GM23338 (cell line): ENCODE results near the gene EDIL3. TPM values are rescaled to one million over a fixed set of nuclear protein-coding genes. Genes with fewer than 3 reads are reported as not detected.

Experiments used
- ATAC-seq: fragments of 200-7000 bp; cut with Tn5 transposase; 3 replicates; pipeline ENCODE4 v1.9.1; 2020
- DNase-seq: peaks from one replicate; pipeline ENCODE4 v3.0.0-alpha.2; 2015; ENCODE audit warnings: low spot score
- H2AFZ ChIP-seq: fragments of 200-600 bp; sonication (generic); 2 replicates; pipeline ENCODE4 v1.8.0; 2016; ENCODE audit warnings: antibody characterized with exemption, mild to moderate bottlenecking, moderate library complexity
- H3F3A ChIP-seq: fragments of 200-600 bp; sonication (generic); replicated peaks from 2 replicates; pipeline ENCODE4 v1.8.0; 2017; ENCODE audit warnings: antibody characterized with exemption, mixed run types, low read depth
- H3K27ac ChIP-seq: fragments of 200-600 bp; sonication (generic); 2 replicates; pipeline ENCODE4 v1.6.1; 2016; ENCODE audit warnings: low read depth
- H3K27me3 ChIP-seq: fragments of 200-600 bp; sonication (generic); 2 replicates; pipeline ENCODE4 v1.8.0; 2016; ENCODE audit warnings: mild to moderate bottlenecking, mixed run types, moderate library complexity; ENCODE audit not compliant: insufficient read depth
- H3K36me3 ChIP-seq: fragments of 200-600 bp; sonication (generic); 2 replicates; pipeline ENCODE4 v1.8.0; 2016; ENCODE audit warnings: mild to moderate bottlenecking; ENCODE audit not compliant: insufficient read depth
- H3K4me1 ChIP-seq: fragments of 200-600 bp; sonication (generic); 2 replicates; pipeline ENCODE4 v1.8.0; 2016; ENCODE audit warnings: mild to moderate bottlenecking, moderate library complexity; ENCODE audit not compliant: insufficient read depth
- H3K4me2 ChIP-seq: fragments of 200-600 bp; sonication (generic); 2 replicates; pipeline ENCODE4 v1.7.1; 2017; ENCODE audit warnings: mixed run types
- H3K4me3 ChIP-seq: fragments of 200-600 bp; sonication (generic); 2 replicates; pipeline ENCODE4 v1.6.1; 2016; ENCODE audit warnings: mixed run types
- H3K79me2 ChIP-seq: fragments of 200-600 bp; sonication (generic); replicated peaks from 2 replicates; pipeline ENCODE4 v1.8.0; 2017; ENCODE audit warnings: mild to moderate bottlenecking; ENCODE audit not compliant: insufficient read depth
- H3K9me2 ChIP-seq: fragments of 200-600 bp; sonication (generic); 2 replicates; pipeline ENCODE4 v1.8.0; 2017; ENCODE audit not compliant: insufficient read depth
- H4K20me1 ChIP-seq: fragments of 200-600 bp; sonication (generic); replicated peaks from 2 replicates; pipeline ENCODE4 v1.8.0; 2017; ENCODE audit warnings: mild to moderate bottlenecking; ENCODE audit not compliant: insufficient read depth
- H3K27ac Mint-ChIP-seq: 2 replicates; pipeline ENCODE4 v1.8.0; 2020; ENCODE audit warnings: inconsistent platforms, mild to moderate bottlenecking, moderate library complexity, mixed read lengths
- H3K27me3 Mint-ChIP-seq: 3 replicates; pipeline ENCODE4 v1.8.0; 2022; ENCODE audit warnings: low read depth, mild to moderate bottlenecking, moderate library complexity, mixed read lengths, inconsistent platforms; ENCODE audit not compliant: insufficient read depth, poor library complexity
- H3K36me3 Mint-ChIP-seq: 3 replicates; pipeline ENCODE4 v1.8.0; 2021; ENCODE audit warnings: low read depth, mild to moderate bottlenecking, inconsistent platforms, moderate library complexity, mixed read lengths
- H3K4me1 Mint-ChIP-seq: 3 replicates; pipeline ENCODE4 v1.8.0; 2020; ENCODE audit warnings: mild to moderate bottlenecking, inconsistent platforms, mixed read lengths
- H3K4me3 Mint-ChIP-seq: 3 replicates; pipeline ENCODE4 v1.8.0; 2021; ENCODE audit warnings: moderate library complexity, mild to moderate bottlenecking, inconsistent platforms, mixed read lengths
- H3K9me3 Mint-ChIP-seq: 3 replicates; pipeline ENCODE4 v1.8.0; 2020; ENCODE audit warnings: moderate library complexity, mild to moderate bottlenecking, inconsistent platforms, mixed read lengths
- NANOG ChIP-seq: IDR thresholded peaks from 2 replicates; pipeline ENCODE4 v1.6.1; 2016; ENCODE audit warnings: antibody characterized with exemption, borderline replicate concordance
- POLR2AphosphoS5 ChIP-seq: IDR thresholded peaks from 2 replicates; pipeline ENCODE4 v1.6.1; 2016; ENCODE audit warnings: antibody characterized with exemption, low read depth
- STAT1 ChIP-seq: IDR thresholded peaks from one replicate; pipeline ENCODE4 v1.6.1; 2016; ENCODE audit warnings: antibody characterized with exemption; ENCODE audit not compliant: unreplicated experiment
- ZNF114 ChIP-seq: fragments of 250-450 bp; sonication (Bioruptor Pico); IDR thresholded peaks from 2 replicates; pipeline ENCODE4 v1.5.0; 2020; ENCODE audit warnings: mild to moderate bottlenecking, moderate library complexity
- ZNF331 ChIP-seq: fragments of 250-450 bp; sonication (Bioruptor Pico); IDR thresholded peaks from 2 replicates; pipeline ENCODE4 v1.5.0; 2020; ENCODE audit warnings: low read depth, mild to moderate bottlenecking, moderate library complexity
- polyA plus RNA-seq: library from polyadenylated mRNA; unstranded; fragments of >200 nt; fragmentation: Nextera tagmentation; extraction: Ambion mirVana; gene quantifications from 2 replicates; pipeline ENCODE4 v1.2.1, GENCODE V29; 2016
- total RNA-seq: library from RNA; depleted of rRNA; stranded (reverse); fragments of >200 nt; shearing (Covaris generic); gene quantifications from 2 replicates; pipeline ENCODE4 v1.2.3, GENCODE V29; 2014
- TF ChIP-seq, protein P1 (sequence below): fragments of 250-450 bp; sonication (Bioruptor Pico); IDR thresholded peaks from 2 replicates; pipeline ENCODE4 v1.5.0; 2020; ENCODE audit warnings: mild to moderate bottlenecking, moderate library complexity
- TF ChIP-seq, protein P2 (sequence below), 2 experiments: fragments of 200-600 bp in 1 of 2; sonication (generic) in 1 of 2; conservative IDR thresholded peaks; 2 replicates each; pipeline versions ENCODE4 v1.5.1 to v1.6.1; 2016 to 2017; ENCODE audit warnings: antibody characterized with exemption in 2 of 2, low read depth in 2 of 2, mild to moderate bottlenecking in 2 of 2, moderate library complexity in 1 of 2

The EDIL3 gene
- total and polyA plus RNA-seq, 2 experiments from 2014 or later: 43.3 to 61.9 TPM

DNA sequence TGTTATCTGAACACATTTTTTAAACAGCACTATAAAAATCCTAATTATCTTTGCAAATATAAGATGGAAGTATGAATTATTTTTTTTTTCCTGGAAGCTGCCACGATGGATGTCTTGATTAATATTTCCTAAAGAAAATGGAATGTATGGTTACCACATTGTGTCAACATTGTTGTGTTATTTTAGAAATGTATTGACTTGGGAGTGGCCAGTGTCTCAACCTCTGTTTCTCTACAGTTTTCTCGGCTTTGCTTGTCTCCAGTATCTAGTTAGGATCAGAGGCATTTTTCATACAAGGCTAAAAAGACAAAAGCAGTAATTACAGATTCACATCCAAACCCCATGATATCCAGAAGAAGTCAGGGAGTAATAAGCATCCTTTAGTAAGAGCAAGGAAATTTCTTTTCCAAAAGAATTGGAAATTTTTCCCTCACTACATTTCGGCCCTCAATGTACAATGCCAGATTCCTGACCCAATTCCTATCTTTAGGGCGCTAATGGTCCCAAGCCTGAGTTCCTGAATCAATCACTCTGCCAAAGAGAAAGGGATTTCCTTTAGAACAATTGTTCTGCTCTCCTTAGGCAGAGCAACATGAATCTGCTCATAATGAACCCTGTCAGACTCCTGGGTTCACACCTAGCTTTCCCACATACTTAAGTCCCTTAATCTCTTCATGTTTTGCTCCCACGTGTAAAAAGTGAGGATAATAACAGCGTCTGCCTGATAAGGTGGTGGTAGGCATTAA, 111.7 kb downstream of the EDIL3 start:
- H3K4me2 ChIP-seq: no peak overlapping the region
- H3K4me3 Mint-ChIP-seq: no peak overlapping the region
- no peaks in the 10 kb centered on the region for H3K27me3 ChIP-seq
- TF ChIP-seq ZNF331 (no peak), STAT1 (no peak), ZNF114 (no peak), NANOG (no peak), POLR2AphosphoS5 (no peak)
- TF ChIP-seq, protein P1, sequence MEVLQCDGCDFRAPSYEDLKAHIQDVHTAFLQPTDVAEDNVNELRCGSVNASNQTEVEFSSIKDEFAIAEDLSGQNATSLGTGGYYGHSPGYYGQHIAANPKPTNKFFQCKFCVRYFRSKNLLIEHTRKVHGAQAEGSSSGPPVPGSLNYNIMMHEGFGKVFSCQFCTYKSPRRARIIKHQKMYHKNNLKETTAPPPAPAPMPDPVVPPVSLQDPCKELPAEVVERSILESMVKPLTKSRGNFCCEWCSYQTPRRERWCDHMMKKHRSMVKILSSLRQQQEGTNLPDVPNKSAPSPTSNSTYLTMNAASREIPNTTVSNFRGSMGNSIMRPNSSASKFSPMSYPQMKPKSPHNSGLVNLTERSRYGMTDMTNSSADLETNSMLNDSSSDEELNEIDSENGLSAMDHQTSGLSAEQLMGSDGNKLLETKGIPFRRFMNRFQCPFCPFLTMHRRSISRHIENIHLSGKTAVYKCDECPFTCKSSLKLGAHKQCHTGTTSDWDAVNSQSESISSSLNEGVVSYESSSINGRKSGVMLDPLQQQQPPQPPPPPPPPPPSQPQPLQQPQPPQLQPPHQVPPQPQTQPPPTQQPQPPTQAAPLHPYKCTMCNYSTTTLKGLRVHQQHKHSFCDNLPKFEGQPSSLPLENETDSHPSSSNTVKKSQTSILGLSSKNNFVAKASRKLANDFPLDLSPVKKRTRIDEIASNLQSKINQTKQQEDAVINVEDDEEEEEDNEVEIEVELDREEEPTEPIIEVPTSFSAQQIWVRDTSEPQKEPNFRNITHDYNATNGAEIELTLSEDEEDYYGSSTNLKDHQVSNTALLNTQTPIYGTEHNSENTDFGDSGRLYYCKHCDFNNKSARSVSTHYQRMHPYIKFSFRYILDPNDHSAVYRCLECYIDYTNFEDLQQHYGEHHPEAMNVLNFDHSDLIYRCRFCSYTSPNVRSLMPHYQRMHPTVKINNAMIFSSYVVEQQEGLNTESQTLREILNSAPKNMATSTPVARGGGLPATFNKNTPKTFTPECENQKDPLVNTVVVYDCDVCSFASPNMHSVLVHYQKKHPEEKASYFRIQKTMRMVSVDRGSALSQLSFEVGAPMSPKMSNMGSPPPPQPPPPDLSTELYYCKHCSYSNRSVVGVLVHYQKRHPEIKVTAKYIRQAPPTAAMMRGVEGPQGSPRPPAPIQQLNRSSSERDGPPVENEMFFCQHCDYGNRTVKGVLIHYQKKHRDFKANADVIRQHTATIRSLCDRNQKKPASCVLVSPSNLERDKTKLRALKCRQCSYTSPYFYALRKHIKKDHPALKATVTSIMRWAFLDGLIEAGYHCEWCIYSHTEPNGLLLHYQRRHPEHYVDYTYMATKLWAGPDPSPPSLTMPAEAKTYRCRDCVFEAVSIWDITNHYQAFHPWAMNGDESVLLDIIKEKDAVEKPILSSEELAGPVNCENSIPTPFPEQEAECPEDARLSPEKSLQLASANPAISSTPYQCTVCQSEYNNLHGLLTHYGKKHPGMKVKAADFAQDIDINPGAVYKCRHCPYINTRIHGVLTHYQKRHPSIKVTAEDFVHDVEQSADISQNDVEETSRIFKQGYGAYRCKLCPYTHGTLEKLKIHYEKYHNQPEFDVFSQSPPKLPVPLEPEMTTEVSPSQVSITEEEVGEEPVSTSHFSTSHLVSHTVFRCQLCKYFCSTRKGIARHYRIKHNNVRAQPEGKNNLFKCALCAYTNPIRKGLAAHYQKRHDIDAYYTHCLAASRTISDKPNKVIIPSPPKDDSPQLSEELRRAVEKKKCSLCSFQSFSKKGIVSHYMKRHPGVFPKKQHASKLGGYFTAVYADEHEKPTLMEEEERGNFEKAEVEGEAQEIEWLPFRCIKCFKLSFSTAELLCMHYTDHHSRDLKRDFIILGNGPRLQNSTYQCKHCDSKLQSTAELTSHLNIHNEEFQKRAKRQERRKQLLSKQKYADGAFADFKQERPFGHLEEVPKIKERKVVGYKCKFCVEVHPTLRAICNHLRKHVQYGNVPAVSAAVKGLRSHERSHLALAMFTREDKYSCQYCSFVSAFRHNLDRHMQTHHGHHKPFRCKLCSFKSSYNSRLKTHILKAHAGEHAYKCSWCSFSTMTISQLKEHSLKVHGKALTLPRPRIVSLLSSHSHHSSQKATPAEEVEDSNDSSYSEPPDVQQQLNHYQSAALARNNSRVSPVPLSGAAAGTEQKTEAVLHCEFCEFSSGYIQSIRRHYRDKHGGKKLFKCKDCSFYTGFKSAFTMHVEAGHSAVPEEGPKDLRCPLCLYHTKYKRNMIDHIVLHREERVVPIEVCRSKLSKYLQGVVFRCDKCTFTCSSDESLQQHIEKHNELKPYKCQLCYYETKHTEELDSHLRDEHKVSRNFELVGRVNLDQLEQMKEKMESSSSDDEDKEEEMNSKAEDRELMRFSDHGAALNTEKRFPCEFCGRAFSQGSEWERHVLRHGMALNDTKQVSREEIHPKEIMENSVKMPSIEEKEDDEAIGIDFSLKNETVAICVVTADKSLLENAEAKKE (CRISPR knock-in tag): no peak
- TF ChIP-seq, protein P2, sequence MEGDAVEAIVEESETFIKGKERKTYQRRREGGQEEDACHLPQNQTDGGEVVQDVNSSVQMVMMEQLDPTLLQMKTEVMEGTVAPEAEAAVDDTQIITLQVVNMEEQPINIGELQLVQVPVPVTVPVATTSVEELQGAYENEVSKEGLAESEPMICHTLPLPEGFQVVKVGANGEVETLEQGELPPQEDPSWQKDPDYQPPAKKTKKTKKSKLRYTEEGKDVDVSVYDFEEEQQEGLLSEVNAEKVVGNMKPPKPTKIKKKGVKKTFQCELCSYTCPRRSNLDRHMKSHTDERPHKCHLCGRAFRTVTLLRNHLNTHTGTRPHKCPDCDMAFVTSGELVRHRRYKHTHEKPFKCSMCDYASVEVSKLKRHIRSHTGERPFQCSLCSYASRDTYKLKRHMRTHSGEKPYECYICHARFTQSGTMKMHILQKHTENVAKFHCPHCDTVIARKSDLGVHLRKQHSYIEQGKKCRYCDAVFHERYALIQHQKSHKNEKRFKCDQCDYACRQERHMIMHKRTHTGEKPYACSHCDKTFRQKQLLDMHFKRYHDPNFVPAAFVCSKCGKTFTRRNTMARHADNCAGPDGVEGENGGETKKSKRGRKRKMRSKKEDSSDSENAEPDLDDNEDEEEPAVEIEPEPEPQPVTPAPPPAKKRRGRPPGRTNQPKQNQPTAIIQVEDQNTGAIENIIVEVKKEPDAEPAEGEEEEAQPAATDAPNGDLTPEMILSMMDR (conservative IDR thresholded peaks at IDR 0.05; ENCODE audit: low read depth in 2 of 2): no peak
- H3K27me3 Mint-ChIP-seq: peaks cover 4% of the 10 kb centered on the region
- no peaks in the 10 kb centered on the region for H3F3A ChIP-seq
- no peaks in the 10 kb centered on the region for H3K36me3 Mint-ChIP-seq
- H3K9me3 Mint-ChIP-seq: no peaks in the 10 kb centered on the region
- H3K79me2 ChIP-seq: no peaks in the 10 kb centered on the region
- peaks cover 29% of the 10 kb centered on the region for H3K4me1 Mint-ChIP-seq
- no peak overlapping the region for H3K4me3 ChIP-seq
- H3K27ac Mint-ChIP-seq: no peak overlapping the region
- H4K20me1 ChIP-seq: no peaks in the 10 kb centered on the region
- DNase-seq: no peak
- peaks cover 22% of the 10 kb centered on the region; the same call in 1 of the 2 replicates for H3K4me1 ChIP-seq
- no peaks in the 10 kb centered on the region for H3K9me2 ChIP-seq
- H2AFZ ChIP-seq: no peak overlapping the region
- peak; percentile 49; the same call in 1 of the 3 replicates for ATAC-seq
- no peaks in the 10 kb centered on the region for H3K36me3 ChIP-seq
- H3K27ac ChIP-seq: peak overlapping the region; percentile 21; the same call in 1 of the 2 replicates
